ENCODE results near the gene KIAA2012. TPM values are rescaled to one million over a fixed set of nuclear protein-coding genes. Genes with fewer than 3 reads are reported as not detected.

The KIAA2012 gene
- total RNA-seq: not detected in 2 replicates

GRCh38 chr2:202072737-202073401 lies at the start of gene KIAA2012:
Gene KIAA2012, plus strand, starts transcription at chr2:202073255. Its CDS starts 373 bp downstream, at chr2:202073628.

GRCh38 chr2:202033317-202034248 lies 39.5 kb upstream of the KIAA2012 start, which contains the start of gene FZD7:
Gene FZD7, plus strand, starts transcription at chr2:202033855. Its CDS starts 793 bp downstream, at chr2:202034648.

GRCh38 chr2:202238234-202239197 lies 165.5 kb downstream of the KIAA2012 start, which contains the start of gene SUMO1:
Gene SUMO1, minus strand, starts transcription at chr2:202238597. Its CDS starts 146 bp downstream, at chr2:202238451.

Small RNA genes lying within 50 kb of the gene (small RNA-seq; reads per million reads assigned to genes)
- gene AC079354.2 (ENCODE audit: low replicate concordance): not detected

Other genes with a start within 250 kb of the KIAA2012 start
- 19.0 and 31.8 TPM in 2 replicates for gene FZD7, start 39.4 kb upstream of the KIAA2012 start, total RNA-seq
- gene SUMO1, start 165.3 kb downstream of the KIAA2012 start, total RNA-seq: 83.4 and 110 TPM in 2 replicates
- 65.7 and 87.5 TPM in 2 replicates for gene NOP58, start 192.5 kb downstream of the KIAA2012 start, total RNA-seq